Retinal pigment epithelial cell (primary cell): ENCODE measurements around the gene PCDHGA5.
"Not testable (repeated sequence)": the region's sequence is repeated elsewhere in the genome, so short reads cannot be mapped to it uniquely, and the experiment has no call there.

Experiments
- DNase-seq: peaks from one replicate; pipeline ENCODE4 v3.0.0-alpha.2; 2010; ENCODE audit warnings: low read depth
- H3K4me3 ChIP-seq: 2 replicates; pipeline ENCODE4 v1.5.1; 2011; ENCODE audit warnings: mild to moderate bottlenecking, low read length, control low read depth, moderate library complexity
- TF ChIP-seq, protein P1 (sequence below): conservative IDR thresholded peaks from 2 replicates; pipeline ENCODE4 v1.5.1; 2011; ENCODE audit warnings: low read depth, low read length, control low read depth, inconsistent platforms

Gene PCDHGA5

DNA sequence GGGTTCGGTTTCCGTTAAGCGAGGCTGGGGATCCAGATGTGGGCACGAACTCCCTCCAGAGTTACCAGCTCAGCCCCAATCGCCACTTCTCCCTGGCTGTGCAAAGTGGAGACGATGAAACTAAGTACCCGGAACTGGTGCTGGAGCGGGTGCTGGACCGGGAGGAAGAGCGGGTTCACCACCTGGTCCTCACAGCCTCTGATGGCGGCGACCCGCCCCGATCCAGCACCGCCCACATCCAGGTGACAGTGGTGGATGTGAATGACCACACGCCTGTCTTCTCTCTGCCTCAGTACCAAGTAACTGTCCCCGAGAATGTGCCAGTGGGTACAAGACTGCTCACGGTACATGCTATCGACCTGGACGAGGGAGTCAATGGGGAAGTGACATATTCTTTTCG, 19.4 kb downstream of the PCDHGA5 start:
- TF ChIP-seq, protein P1, sequence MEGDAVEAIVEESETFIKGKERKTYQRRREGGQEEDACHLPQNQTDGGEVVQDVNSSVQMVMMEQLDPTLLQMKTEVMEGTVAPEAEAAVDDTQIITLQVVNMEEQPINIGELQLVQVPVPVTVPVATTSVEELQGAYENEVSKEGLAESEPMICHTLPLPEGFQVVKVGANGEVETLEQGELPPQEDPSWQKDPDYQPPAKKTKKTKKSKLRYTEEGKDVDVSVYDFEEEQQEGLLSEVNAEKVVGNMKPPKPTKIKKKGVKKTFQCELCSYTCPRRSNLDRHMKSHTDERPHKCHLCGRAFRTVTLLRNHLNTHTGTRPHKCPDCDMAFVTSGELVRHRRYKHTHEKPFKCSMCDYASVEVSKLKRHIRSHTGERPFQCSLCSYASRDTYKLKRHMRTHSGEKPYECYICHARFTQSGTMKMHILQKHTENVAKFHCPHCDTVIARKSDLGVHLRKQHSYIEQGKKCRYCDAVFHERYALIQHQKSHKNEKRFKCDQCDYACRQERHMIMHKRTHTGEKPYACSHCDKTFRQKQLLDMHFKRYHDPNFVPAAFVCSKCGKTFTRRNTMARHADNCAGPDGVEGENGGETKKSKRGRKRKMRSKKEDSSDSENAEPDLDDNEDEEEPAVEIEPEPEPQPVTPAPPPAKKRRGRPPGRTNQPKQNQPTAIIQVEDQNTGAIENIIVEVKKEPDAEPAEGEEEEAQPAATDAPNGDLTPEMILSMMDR, result no peak
- peak overlapping the region; percentile 6 for H3K4me3 ChIP-seq
- DNase-seq, result no peak

DNA sequence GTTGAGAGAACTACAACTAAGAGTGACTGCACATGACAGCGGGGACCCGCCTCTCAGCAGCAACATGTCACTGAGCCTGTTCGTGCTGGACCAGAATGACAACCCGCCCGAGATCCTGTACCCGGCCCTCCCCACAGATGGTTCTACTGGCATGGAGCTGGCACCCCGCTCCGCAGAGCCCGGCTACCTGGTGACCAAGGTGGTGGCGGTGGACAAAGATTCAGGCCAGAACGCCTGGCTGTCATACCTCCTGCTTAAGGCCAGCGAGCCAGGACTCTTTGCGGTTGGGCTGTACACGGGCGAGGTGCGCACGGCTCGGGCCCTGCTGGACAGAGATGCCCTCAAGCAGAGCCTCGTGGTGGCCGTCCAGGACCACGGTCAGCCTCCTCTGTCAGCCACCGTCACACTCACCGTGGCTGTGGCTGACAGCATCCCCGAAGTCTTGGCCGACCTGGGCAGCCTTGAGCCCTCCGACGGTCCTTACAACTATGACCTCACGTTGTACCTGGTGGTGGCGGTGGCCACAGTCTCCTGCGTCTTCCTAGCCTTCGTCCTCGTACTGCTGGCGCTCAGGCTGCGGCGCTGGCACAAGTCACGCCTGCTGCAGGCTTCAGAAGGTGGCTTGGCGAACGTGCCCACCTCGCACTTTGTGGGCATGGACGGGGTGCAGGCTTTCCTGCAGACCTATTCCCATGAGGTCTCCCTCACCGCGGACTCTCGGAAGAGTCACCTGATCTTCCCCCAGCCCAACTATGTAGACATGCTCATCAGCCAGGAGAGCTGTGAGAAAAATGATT, 20.7 kb downstream of the PCDHGA5 start:
- TF ChIP-seq, protein P1, result no peak
- no peak for DNase-seq
- no peak overlapping the region for H3K4me3 ChIP-seq

DNA sequence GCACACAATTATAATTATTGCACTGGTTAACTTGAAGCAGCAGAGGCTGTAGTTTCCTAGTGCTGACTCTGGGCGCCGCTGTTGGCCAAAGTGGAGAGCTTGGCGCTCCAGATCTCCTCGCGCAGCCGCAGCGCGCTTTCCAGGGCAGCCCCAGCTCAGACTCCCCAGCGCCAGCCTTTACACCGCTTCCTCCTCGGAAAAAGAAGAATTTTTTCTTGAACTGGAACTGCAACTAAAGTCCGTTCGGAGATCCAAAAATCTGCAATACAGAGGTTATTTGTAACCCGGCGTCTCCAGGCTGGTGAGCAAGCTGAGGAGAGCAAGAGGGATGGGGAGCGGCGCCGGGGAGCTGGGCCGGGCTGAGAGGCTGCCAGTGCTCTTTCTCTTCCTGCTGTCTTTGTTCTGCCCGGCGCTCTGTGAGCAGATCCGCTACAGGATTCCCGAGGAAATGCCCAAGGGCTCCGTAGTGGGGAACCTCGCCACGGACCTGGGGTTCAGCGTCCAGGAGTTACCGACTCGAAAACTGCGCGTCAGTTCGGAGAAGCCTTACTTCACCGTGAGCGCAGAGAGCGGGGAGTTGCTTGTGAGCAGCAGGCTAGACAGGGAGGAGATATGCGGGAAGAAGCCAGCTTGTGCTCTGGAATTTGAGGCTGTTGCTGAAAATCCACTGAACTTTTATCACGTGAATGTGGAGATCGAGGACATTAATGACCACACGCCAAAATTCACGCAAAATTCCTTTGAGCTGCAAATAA, 23.8 kb downstream of the PCDHGA5 start, which contains the start of gene PCDHGB4:
TSS of gene PCDHGB4 (plus strand) at position 142 of the 755 bp plus-strand sequence. CDS start at position 329, 187 bp downstream.
- H3K4me3 ChIP-seq, result peak within 1 kb of the TSS; percentile 35
- DNase-seq, result not testable (repeated sequence)
- TF ChIP-seq, protein P1, result peak; percentile 57

DNA sequence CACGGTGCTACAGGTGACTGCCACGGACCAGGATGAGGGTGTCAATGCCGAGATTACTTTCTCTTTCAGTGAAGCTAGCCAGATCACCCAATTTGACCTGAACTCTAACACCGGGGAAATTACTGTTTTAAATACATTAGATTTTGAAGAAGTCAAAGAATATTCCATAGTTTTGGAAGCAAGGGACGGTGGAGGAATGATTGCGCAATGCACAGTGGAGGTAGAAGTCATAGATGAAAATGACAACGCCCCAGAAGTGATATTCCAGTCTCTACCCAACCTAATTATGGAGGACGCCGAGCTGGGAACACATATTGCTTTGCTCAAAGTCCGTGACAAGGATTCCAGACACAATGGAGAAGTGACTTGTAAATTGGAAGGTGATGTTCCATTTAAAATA, 24.7 kb downstream of the PCDHGA5 start:
- no peak for DNase-seq
- TF ChIP-seq, protein P1, result no peak
- no peak overlapping the region for H3K4me3 ChIP-seq

DNA sequence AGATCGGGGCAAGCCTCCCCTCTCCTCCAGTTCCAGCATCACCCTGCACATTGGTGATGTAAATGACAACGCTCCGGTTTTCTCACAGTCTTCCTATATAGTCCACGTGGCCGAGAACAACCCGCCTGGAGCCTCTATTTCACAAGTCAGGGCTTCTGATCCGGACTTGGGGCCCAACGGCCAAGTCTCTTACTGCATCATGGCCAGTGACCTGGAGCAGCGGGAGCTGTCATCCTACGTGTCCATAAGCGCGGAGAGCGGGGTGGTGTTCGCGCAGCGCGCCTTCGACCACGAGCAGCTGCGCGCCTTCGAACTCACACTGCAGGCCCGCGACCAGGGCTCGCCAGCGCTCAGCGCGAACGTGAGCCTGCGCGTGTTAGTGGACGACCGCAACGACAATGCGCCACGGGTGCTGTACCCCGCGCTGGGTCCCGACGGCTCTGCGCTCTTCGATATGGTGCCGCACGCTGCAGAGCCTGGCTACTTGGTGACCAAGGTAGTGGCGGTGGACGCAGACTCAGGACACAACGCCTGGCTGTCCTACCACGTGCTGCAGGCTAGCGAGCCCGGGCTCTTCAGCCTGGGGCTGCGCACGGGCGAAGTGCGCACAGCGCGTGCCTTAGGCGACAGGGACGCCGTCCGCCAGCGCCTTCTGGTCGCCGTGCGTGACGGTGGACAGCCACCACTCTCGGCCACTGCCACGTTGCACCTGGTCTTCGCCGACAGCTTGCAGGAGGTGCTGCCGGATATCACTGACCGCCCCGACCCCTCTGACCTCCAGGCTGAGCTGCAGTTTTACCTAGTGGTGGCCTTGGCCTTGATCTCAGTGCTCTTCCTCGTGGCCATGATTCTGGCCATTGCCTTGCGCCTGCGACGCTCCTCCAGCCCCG, 25.4 kb downstream of the PCDHGA5 start:
- TF ChIP-seq, protein P1, result no peak
- H3K4me3 ChIP-seq, result no peak overlapping the region
- no peak for DNase-seq

DNA sequence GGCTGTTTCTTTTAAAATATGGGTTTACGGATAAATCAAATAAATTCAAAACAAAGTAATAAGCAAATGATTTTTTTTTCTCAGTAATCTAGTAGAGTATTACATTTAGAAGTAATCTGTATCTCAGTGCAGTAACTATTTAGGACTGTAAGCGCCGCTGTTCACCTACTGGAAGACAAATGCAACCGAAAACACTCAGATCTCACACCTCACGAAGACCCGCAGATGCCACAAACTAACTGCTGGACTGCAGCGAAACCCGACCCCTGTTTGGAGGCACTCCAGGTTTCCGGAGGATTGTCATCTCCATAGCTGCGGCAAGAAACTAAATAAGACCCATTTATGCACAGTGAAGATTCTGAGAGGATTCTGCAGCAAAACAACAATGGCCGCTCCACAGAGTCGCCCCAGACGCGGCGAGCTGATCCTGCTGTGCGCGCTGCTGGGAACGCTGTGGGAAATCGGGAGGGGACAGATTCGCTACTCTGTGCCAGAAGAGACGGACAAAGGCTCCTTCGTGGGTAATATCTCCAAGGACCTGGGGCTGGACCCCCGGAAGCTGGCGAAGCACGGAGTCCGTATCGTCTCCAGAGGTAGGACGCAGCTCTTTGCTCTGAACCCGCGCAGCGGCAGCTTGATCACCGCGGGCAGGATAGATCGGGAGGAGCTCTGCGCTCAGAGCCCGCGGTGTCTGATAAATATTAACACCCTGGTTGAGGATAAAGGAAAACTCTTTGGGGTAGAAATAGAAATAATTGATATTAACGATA, 28.7 kb downstream of the PCDHGA5 start, which contains the start of gene PCDHGA8:
TSS of gene PCDHGA8 (plus strand) at position 205 of the 770 bp plus-strand sequence. CDS start at position 386, 181 bp downstream.
- TF ChIP-seq, protein P1, result peak; percentile 9
- no peak within 1 kb of the TSS for H3K4me3 ChIP-seq

More for the DNA sequence above, 28.7 kb downstream of the PCDHGA5 start, which contains the start of gene PCDHGA8:
- no peak for DNase-seq
